ENCODE results near the gene ABTB2. TPM values are rescaled to one million over a fixed set of nuclear protein-coding genes. Genes with fewer than 3 reads are reported as not detected.

Gene ABTB2
- total RNA-seq, 1 experiment from 2014 or later = 3.6 TPM

GRCh38 chr11:34160049-34160721, 197.6 kb downstream of the ABTB2 start:
- CTCF ChIA-PET = interaction anchor here (0.6 kb wide), 1 partner anchor 158 kb away, joined by 3 read pairs; no protein-coding TSS in a partner anchor
- no peaks in the 10 kb centered on the region for H3K36me3 ChIP-seq (ENCODE audit: control insufficient read depth, insufficient read depth, low read length)
- DNase-seq = no peak

GRCh38 chr11:34158661-34159060, 199.1 kb downstream of the ABTB2 start:
- H3K4me1 ChIP-seq = peaks cover 9% of the 10 kb centered on the region; the same call in 1 of the 2 replicates
- ChIA-PET POLR2A (no interaction called here), CTCF (interaction anchor here (0.6 kb wide), 1 partner anchor 52 kb away, joined by 3 read pairs; no protein-coding TSS in a partner anchor)
- no peaks in the 10 kb centered on the region for H3K9me3 ChIP-seq
- Mint-ChIP-seq H3K4me3 (ENCODE audit: unreplicated experiment) (no peak overlapping the region), H3K27me3 (ENCODE audit: insufficient read depth, unreplicated experiment) (no peaks in the 10 kb centered on the region), H3K9me3 (ENCODE audit: unreplicated experiment) (no peaks in the 10 kb centered on the region), H3K36me3 (ENCODE audit: insufficient read depth, unreplicated experiment) (no peaks in the 10 kb centered on the region), H3K27ac (ENCODE audit: unreplicated experiment) (no peak overlapping the region), H3K4me1 (ENCODE audit: low read depth, unreplicated experiment) (no peaks in the 10 kb centered on the region)
- no peaks in the 10 kb centered on the region for H3K27me3 ChIP-seq (replicated peaks; ENCODE audit: control insufficient read depth, insufficient read depth, low read length)
- intact Hi-C loops (cut with micrococcal nuclease; ENCODE audit: unreplicated experiment) = no loop called here
- no peak for TF ChIP-seq CTCF (IDR thresholded peaks at IDR 0.05; ENCODE audit: insufficient read depth in 1 of 2, low read depth in 1 of 2, low read length in 1 of 2, severe bottlenecking in 1 of 2, unreplicated experiment in 1 of 2)
- DNase-seq = no peak
- H3K36me3 ChIP-seq (ENCODE audit: control insufficient read depth, insufficient read depth, low read length) = no peaks in the 10 kb centered on the region
- BruUV-seq (replicated peaks) = no TSS peak
- no peak overlapping the region for H3K4me3 ChIP-seq (ENCODE audit: low read depth, low read length)

More at GRCh38 chr11:34160049-34160721, 197.6 kb downstream of the ABTB2 start:
- Mint-ChIP-seq H3K27me3 (ENCODE audit: insufficient read depth, unreplicated experiment) (no peaks in the 10 kb centered on the region), H3K4me1 (ENCODE audit: low read depth, unreplicated experiment) (no peaks in the 10 kb centered on the region), H3K9me3 (ENCODE audit: unreplicated experiment) (no peaks in the 10 kb centered on the region), H3K4me3 (ENCODE audit: unreplicated experiment) (no peak overlapping the region), H3K27ac (ENCODE audit: unreplicated experiment) (no peak overlapping the region), H3K36me3 (ENCODE audit: insufficient read depth, unreplicated experiment) (no peaks in the 10 kb centered on the region)
- no peak for TF ChIP-seq CTCF (IDR thresholded peaks at IDR 0.05; ENCODE audit: insufficient read depth in 1 of 2, low read depth in 1 of 2, low read length in 1 of 2, severe bottlenecking in 1 of 2, unreplicated experiment in 1 of 2)
- Histone ChIP-seq H3K4me1 (peaks cover 9% of the 10 kb centered on the region; the same call in 1 of the 2 replicates), H3K9me3 (no peaks in the 10 kb centered on the region), H3K4me3 (ENCODE audit: low read depth, low read length) (no peak overlapping the region), H3K27me3 (replicated peaks; ENCODE audit: control insufficient read depth, insufficient read depth, low read length) (no peaks in the 10 kb centered on the region)
- intact Hi-C loops (cut with micrococcal nuclease; ENCODE audit: unreplicated experiment) = no loop called here
- no TSS peak for BruUV-seq (replicated peaks)
- POLR2A ChIA-PET = no interaction called here

GRCh38 chr11:34157163-34157562, 200.6 kb downstream of the ABTB2 start:
- BruUV-seq (replicated peaks) = no TSS peak
- no peak for TF ChIP-seq CTCF (IDR thresholded peaks at IDR 0.05; ENCODE audit: insufficient read depth in 1 of 2, low read depth in 1 of 2, low read length in 1 of 2, severe bottlenecking in 1 of 2, unreplicated experiment in 1 of 2)

More at GRCh38 chr11:34157163-34157562, 200.6 kb downstream of the ABTB2 start:
- H3K4me1 ChIP-seq = peaks cover 6% of the 10 kb centered on the region; the same call in 1 of the 2 replicates
- Mint-ChIP-seq H3K27ac (ENCODE audit: unreplicated experiment) (no peak overlapping the region), H3K9me3 (ENCODE audit: unreplicated experiment) (no peaks in the 10 kb centered on the region), H3K4me1 (ENCODE audit: low read depth, unreplicated experiment) (no peaks in the 10 kb centered on the region), H3K36me3 (ENCODE audit: insufficient read depth, unreplicated experiment) (peaks cover 6% of the 10 kb centered on the region), H3K4me3 (ENCODE audit: unreplicated experiment) (no peak overlapping the region), H3K27me3 (ENCODE audit: insufficient read depth, unreplicated experiment) (no peaks in the 10 kb centered on the region)
- no peaks in the 10 kb centered on the region for H3K27me3 ChIP-seq (replicated peaks; ENCODE audit: control insufficient read depth, insufficient read depth, low read length)
- H3K4me3 ChIP-seq (ENCODE audit: low read depth, low read length) = no peak overlapping the region
- H3K9me3 ChIP-seq = no peaks in the 10 kb centered on the region
- POLR2A ChIA-PET = no interaction called here
- CTCF ChIA-PET = no interaction called here
- H3K36me3 ChIP-seq (ENCODE audit: control insufficient read depth, insufficient read depth, low read length) = no peaks in the 10 kb centered on the region
- intact Hi-C loops (cut with micrococcal nuclease; ENCODE audit: unreplicated experiment) = no loop called here
- no peak for DNase-seq

Data from Caco-2 (cell line).